KMS-11 (cell line): ENCODE results near the gene GOLGA8K.
"Not testable (repeated sequence)": the region's sequence is repeated elsewhere in the genome, so short reads cannot be mapped to it uniquely, and the experiment has no call there.

Experiments
- H2AFZ ChIP-seq: fragments of 200-600 bp; sonication (generic); 2 replicates; pipeline ENCODE4 v1.6.1; 2016; ENCODE audit warnings: antibody characterized with exemption, mixed run types, low read depth
- H3K27ac ChIP-seq: fragments of 200-600 bp; sonication (generic); 2 replicates; pipeline ENCODE4 v1.6.1; 2016; ENCODE audit warnings: mild to moderate bottlenecking, mixed run types
- H3K27me3 ChIP-seq: fragments of 200-600 bp; sonication (generic); 2 replicates; pipeline ENCODE4 v1.6.1; 2017; ENCODE audit warnings: mild to moderate bottlenecking, low read depth, mixed run types, moderate library complexity; ENCODE audit not compliant: insufficient read depth
- H3K36me3 ChIP-seq: fragments of 200-600 bp; sonication (generic); 2 replicates; pipeline ENCODE4 v1.6.1; 2017; ENCODE audit warnings: mild to moderate bottlenecking, mixed run types; ENCODE audit not compliant: insufficient read depth
- H3K4me1 ChIP-seq: fragments of 200-600 bp; sonication (generic); 2 replicates; pipeline ENCODE4 v1.6.1; 2016; ENCODE audit warnings: mild to moderate bottlenecking, low read depth, mixed run types; ENCODE audit not compliant: poor library complexity, severe bottlenecking
- H3K4me2 ChIP-seq: fragments of 200-600 bp; sonication (generic); 2 replicates; pipeline ENCODE4 v1.7.0; 2016; ENCODE audit warnings: mild to moderate bottlenecking, mixed run types
- H3K4me3 ChIP-seq: fragments of 200-600 bp; sonication (generic); IDR thresholded peaks from 2 replicates; pipeline ENCODE4 v1.6.1; 2017; ENCODE audit warnings: low read depth, low read length, mixed read lengths; ENCODE audit not compliant: insufficient read depth
- H3K79me2 ChIP-seq: fragments of 200-600 bp; sonication (generic); 2 replicates; pipeline ENCODE4 v1.6.1; 2016; ENCODE audit warnings: low read depth, mixed run types; ENCODE audit not compliant: insufficient read depth
- H3K9ac ChIP-seq: fragments of 200-600 bp; sonication (generic); 2 replicates; pipeline ENCODE4 v1.6.1; 2016; ENCODE audit warnings: mild to moderate bottlenecking, mixed run types
- H4K20me1 ChIP-seq: fragments of 200-600 bp; sonication (generic); 2 replicates; pipeline ENCODE4 v1.6.1; 2016; ENCODE audit warnings: mild to moderate bottlenecking, mixed run types; ENCODE audit not compliant: insufficient read depth

Gene GOLGA8K, protein sequence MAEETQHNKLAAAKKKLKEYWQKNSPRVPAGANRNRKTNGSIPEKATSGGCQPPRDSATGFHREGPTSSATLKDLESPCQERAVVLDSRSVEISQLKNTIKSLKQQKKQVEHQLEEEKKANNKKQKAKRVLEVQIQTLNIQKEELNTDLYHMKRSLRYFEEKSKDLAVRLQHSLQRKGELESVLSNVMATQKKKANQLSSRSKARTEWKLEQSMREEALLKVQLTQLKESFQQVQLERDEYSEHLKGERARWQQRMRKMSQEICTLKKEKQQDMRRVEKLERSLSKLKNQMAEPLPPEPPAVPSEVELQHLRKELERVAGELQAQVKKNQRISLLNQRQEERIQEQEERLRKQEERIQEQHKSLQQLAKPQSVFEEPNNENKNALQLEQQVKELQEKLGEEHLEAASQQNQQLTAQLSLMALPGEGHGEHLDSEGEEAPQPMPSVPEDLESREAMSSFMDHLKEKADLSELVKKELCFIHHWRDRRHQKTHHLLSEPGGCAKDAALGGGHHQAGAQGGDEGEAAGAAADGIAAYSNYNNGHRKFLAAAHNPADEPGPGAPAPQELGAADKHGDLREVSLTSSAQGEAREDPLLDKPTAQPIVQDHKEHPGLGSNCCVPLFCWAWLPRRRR

DNA sequence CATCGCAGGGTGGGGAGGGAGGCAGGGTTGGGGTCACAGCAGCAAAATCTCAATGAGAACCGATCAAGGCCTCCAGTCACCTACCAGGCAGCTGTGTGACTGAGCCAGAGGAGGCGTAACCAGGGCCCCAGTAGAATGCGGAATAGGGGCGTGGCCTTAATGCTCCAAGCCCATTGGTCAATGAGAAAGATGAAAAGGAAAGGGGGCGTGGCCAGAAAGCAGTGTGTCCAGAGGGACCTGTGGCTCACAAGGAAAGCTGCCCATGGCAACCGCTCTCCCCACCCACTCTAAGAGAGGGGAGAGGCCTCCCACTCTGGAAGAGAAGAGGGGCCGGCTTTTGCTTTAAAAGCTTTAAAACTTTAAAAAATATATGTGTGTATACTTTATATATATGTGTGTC is at the start of gene GOLGA8K:
TSS of gene GOLGA8K (minus strand) at position 101 of the 400 bp plus-strand sequence. CDS start at position 3, 98 bp downstream.
- not testable (repeated sequence) for H3K4me2 ChIP-seq, H3K27ac ChIP-seq, H3K27me3 ChIP-seq, H3K9ac ChIP-seq, H3K4me1 ChIP-seq, H3K36me3 ChIP-seq, H4K20me1 ChIP-seq, H3K79me2 ChIP-seq, H2AFZ ChIP-seq, H3K4me3 ChIP-seq

DNA sequence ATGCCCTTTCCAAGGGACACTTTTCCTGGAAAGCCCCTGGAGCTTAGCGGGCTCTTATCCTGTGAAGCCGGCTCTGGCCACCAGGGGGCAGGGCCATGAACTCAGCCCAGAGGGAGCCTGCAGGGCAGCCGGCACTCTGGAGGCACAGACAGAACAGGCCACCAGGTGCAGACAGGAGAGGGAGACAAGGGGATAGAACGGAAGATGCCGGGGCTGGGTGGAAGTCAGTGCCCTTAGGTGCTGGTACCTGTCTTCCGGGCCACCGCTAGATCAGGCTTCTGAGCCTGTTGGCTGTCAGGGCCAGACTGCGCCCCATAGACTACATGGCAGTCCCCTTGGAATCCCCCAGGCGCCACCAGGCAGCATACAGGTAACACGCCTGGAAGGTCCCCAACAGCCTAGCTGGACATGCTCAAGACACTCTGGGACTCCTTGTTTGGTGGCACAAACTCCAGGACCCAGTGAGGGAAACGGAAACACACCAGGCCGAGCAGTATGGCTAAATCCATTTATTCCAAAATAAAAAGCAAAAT is 37.4 kb upstream of the GOLGA8K start:
- not testable (repeated sequence) for H2AFZ ChIP-seq, H3K79me2 ChIP-seq, H3K9ac ChIP-seq, H3K27me3 ChIP-seq, H3K4me2 ChIP-seq, H4K20me1 ChIP-seq, H3K27ac ChIP-seq, H3K4me3 ChIP-seq, H3K36me3 ChIP-seq, H3K4me1 ChIP-seq

DNA sequence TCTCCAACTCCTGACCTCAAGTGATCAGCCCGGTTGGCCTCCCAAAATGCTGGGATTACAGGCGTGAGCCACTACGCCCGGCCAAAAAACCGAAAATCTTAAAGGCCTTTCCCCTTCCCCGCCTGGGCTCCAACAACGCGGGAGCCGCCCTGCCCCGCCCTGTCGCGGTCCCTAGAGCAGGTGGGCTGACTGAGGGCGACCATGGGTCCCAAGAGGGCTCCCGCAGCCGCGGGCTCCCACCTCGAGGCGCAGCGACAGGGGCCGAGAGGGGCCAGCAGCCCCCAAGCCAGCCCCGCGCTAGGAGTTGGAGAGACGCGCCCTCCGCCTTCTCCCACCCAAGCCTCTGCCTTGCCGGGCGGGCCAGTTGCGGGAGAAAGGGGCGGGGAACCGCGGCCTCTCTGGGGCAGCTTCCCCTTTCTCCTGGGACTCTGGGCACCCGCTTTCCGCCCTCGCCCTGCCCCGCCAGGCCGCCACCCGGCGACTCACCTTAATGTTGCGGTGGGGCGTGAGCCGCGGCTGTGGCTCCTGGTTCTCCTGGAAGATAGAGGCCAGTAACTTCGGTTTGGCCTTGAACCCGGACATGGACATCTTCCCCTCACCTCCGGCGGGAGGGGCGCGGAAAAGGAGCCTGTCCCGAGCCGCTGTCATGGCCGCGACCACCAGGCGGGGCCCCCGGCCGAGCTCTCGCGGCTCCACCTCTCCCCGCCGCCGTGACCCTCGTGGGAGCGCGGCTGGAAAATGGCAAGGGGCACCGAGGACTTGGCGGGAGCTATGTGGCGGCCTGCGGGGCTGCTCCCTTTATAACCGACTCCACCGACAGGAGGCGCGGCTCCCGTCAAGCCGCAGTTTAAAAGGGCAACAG is 31.2 kb upstream of the GOLGA8K start:
- H3K9ac ChIP-seq, H4K20me1 ChIP-seq, H2AFZ ChIP-seq, H3K4me1 ChIP-seq, H3K4me3 ChIP-seq, H3K4me2 ChIP-seq, H3K27me3 ChIP-seq, H3K79me2 ChIP-seq, H3K27ac ChIP-seq, H3K36me3 ChIP-seq: not testable (repeated sequence)

DNA sequence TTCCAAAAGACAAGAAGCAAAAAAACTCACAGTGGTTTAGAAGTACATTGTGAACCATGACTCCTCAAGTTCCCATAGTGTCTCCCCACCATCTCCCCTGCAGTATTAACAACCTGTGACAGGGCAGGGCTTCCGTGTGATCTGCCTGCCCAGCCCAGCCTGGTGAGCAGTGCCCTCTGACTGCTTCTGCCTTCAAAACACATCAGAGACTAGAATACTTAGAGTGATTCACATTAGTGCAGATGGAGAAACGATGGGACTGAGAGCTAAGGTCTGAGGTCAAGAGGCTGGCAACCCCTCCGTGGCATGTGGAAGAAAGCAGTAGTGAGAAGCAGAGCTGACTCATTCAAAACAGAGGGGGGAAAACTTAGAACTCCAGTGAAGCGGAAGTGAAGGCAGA is 24.5 kb upstream of the GOLGA8K start:
- not testable (repeated sequence) for H3K79me2 ChIP-seq, H3K9ac ChIP-seq, H4K20me1 ChIP-seq, H3K36me3 ChIP-seq, H3K4me3 ChIP-seq, H3K27me3 ChIP-seq, H3K27ac ChIP-seq, H3K4me2 ChIP-seq, H3K4me1 ChIP-seq, H2AFZ ChIP-seq

DNA sequence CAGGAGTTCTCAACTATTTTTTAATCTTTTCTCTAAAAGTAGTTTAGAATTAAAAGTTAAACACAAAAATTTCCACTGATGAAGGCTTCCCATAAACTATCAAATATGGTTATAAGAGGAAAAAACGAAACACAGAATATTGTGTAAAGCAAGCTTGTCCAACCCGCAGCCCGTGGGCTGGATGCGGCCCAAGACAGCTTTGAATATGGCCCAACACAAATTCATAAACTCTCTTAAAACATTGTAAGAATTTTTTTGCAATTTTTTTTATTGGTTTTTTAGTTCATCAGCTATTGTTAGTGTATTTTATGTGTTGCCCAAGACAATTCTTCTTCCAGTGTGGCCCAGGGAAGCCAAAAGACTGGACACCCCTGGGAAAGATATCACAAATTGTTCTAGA is 23.4 kb upstream of the GOLGA8K start:
- H2AFZ ChIP-seq, H3K27me3 ChIP-seq: not testable (repeated sequence)

DNA sequence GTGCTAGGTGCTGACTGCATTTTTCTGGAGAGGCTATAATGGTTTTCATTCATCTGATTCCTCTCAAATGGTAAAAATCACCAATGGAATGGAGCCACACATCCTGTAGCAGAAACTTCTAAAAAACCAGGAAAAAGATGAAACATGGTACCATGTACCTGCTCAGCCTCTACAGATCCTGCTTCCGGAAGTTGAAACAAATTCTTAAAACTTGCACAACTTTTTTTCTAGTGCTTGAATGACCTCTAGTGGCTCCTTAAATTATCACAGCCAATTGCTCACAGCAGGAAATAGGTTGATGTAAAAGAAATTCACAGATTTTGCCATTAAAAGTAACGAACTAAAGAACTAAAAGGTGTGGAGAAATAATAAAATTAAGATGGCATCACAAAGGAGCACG is 4.8 kb upstream of the GOLGA8K start:
- not testable (repeated sequence) for H2AFZ ChIP-seq, H4K20me1 ChIP-seq, H3K4me3 ChIP-seq, H3K9ac ChIP-seq, H3K4me2 ChIP-seq, H3K27me3 ChIP-seq, H3K79me2 ChIP-seq, H3K4me1 ChIP-seq, H3K36me3 ChIP-seq, H3K27ac ChIP-seq

More for the DNA sequence above, 23.4 kb upstream of the GOLGA8K start:
- not testable (repeated sequence) for H3K4me2 ChIP-seq, H4K20me1 ChIP-seq, H3K4me1 ChIP-seq, H3K27ac ChIP-seq, H3K4me3 ChIP-seq, H3K79me2 ChIP-seq, H3K36me3 ChIP-seq, H3K9ac ChIP-seq

DNA sequence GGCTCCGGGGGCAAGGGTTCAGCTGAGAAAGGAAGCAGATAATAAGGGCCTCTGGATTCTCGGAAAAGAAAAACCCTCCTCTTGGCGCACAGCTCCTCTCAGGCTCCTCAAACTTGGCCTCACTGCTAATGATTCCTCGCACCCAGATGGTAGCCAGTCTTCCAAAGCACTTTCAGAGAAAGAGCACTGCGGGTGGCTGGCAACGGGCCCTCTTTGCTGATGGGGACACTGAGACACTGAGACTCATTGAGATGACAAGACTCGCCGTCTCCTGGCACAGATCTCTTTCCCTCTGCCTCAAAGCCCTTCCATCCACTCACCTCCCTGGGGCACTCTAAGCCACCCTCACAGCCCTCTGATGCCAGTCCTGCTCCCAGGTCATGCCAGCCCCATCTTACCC is 6.6 kb downstream of the GOLGA8K start:
- not testable (repeated sequence) for H3K4me1 ChIP-seq, H3K4me2 ChIP-seq, H2AFZ ChIP-seq, H3K27ac ChIP-seq, H3K79me2 ChIP-seq, H3K27me3 ChIP-seq, H3K36me3 ChIP-seq, H4K20me1 ChIP-seq, H3K9ac ChIP-seq, H3K4me3 ChIP-seq

DNA sequence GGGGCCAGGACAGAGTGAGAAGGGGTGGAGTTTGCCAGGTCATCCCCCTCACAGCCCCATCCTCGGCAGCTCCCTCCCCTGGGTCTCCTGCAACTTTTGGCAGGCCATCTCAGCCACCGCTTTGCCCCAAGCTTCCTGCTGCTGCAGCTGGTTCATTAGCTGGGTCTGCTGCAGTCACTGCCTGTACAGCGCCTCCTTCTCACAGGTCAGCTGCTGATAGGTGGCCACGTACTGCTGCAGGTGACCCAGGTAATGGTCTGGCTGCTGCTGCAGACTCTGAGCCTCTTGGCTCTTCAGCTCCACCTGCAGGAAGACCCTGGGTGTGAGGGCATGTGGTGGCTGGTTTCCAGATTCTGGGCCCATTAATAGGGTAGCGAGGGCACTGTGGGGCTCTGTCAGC is 8.3 kb downstream of the GOLGA8K start:
- not testable (repeated sequence) for H3K79me2 ChIP-seq, H3K36me3 ChIP-seq, H3K4me3 ChIP-seq, H3K9ac ChIP-seq, H3K27me3 ChIP-seq, H3K4me1 ChIP-seq, H4K20me1 ChIP-seq, H3K4me2 ChIP-seq, H3K27ac ChIP-seq, H2AFZ ChIP-seq

DNA sequence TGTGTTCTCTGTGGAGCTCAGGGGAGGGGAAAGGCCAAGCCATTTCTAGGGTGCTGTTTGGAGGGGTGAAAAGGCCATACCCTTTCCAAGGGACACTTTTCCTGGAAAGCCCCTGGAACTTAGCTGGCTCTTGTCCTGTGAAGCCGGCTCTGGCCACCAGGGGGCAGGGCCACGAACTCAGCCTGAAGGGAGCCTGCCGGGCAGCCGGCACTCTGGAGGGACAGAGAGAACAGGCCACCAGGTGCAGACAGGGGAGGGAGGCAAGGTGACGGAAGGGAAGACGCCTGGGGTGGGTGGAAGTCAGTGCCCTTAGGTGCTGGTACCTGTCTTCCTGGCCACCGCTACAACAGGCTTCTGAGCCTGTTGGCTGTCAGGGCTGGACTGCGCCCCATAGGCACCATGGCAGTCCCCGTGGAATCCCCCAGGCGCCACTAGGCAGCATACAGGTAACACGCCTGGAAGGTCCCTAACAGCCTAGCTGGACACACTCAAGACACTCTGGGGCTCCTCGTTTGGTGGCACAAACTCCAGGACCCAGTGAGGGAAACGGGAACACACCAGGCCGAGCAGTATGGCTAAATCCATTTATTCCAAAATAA is 14.9 kb downstream of the GOLGA8K start:
- H4K20me1 ChIP-seq, H3K9ac ChIP-seq, H3K79me2 ChIP-seq, H2AFZ ChIP-seq, H3K27ac ChIP-seq, H3K36me3 ChIP-seq, H3K4me3 ChIP-seq, H3K4me1 ChIP-seq, H3K4me2 ChIP-seq, H3K27me3 ChIP-seq: not testable (repeated sequence)
